IMR-90 (cell line): ENCODE results near the gene CDK10. TPM values are rescaled to one million over a fixed set of nuclear protein-coding genes. Genes with fewer than 3 reads are reported as not detected.

ENCODE experiments used
- ATAC-seq: fragments of 200-7000 bp; cut with Tn5 transposase; 2 replicates; pipeline ENCODE4 v1.9.1; 2020; ENCODE audit warnings: low read depth, mild to moderate bottlenecking, moderate library complexity
- BruUV-seq: library from RNA; stranded (reverse); fragments of 400-500 nt; replicated peaks from 2 replicates; lab custom pipeline; 2021; lab: Mats Ljungman, UMichigan
- CTCF ChIA-PET: fragments of 300-600 bp; formaldehyde crosslinking; extraction: SDS; loops from one replicate; lab custom pipeline; 2021; ENCODE audit warnings: antibody characterized with exemption; lab: Yijun Ruan, JAX
- POLR2A ChIA-PET: fragments of 300-600 bp; sonication (Branson Sonifier 250); formaldehyde crosslinking; loops from one replicate; lab custom pipeline; 2022; ENCODE audit warnings: antibody characterized with exemption; ENCODE audit not compliant: unreplicated experiment; lab: Charles Lee
- DNase-seq: peaks from one replicate; pipeline ENCODE4 v3.0.0; 2013
- H2AFZ ChIP-seq: replicated peaks from 2 replicates; pipeline ENCODE3; 2013; ENCODE audit warnings: low read length, mild to moderate bottlenecking; ENCODE audit not compliant: poor library complexity
- H2AK5ac ChIP-seq: 2 replicates; pipeline ENCODE4 v1.6.1; 2013; ENCODE audit warnings: low read depth, low read length, inconsistent platforms
- H2AK9ac ChIP-seq: replicated peaks from 2 replicates; pipeline ENCODE3; 2013; ENCODE audit warnings: mild to moderate bottlenecking, low read depth, low read length, moderate library complexity; ENCODE audit not compliant: poor library complexity
- H2BK120ac ChIP-seq: 2 replicates; pipeline ENCODE4 v1.6.1; 2013; ENCODE audit warnings: low read depth, low read length, inconsistent platforms
- H2BK15ac ChIP-seq: 3 replicates; pipeline ENCODE4 v1.6.1; 2013; ENCODE audit warnings: low read depth, low read length, inconsistent platforms
- H2BK20ac ChIP-seq: 2 replicates; pipeline ENCODE4 v1.6.1; 2013; ENCODE audit warnings: low read depth, mild to moderate bottlenecking, inconsistent platforms, low read length, moderate library complexity
- H2BK5ac ChIP-seq: 2 replicates; pipeline ENCODE4 v1.6.1; 2013; ENCODE audit warnings: mild to moderate bottlenecking, low read depth, low read length, inconsistent platforms; ENCODE audit not compliant: poor library complexity, severe bottlenecking
- H3K14ac ChIP-seq: replicated peaks from 2 replicates; pipeline ENCODE4 v1.6.1; 2013; ENCODE audit warnings: low read depth, low read length, inconsistent platforms
- H3K18ac ChIP-seq: 2 replicates; pipeline ENCODE4 v1.6.1; 2013; ENCODE audit warnings: low read depth, low read length, control low read depth
- H3K23ac ChIP-seq: 2 replicates; pipeline ENCODE4 v1.6.1; 2013; ENCODE audit warnings: low read depth, low read length, inconsistent platforms
- H3K27ac ChIP-seq: 2 replicates; pipeline ENCODE4 v1.5.1; 2013; ENCODE audit warnings: mild to moderate bottlenecking, control low read depth, low read length; ENCODE audit not compliant: insufficient read depth
- H3K27me3 ChIP-seq: 2 replicates; pipeline ENCODE4 v1.6.1; 2013; ENCODE audit warnings: low read length; ENCODE audit not compliant: control insufficient read depth, insufficient read depth
- H3K36me3 ChIP-seq: 2 replicates; pipeline ENCODE4 v1.6.1; 2013; ENCODE audit warnings: low read length, mixed read lengths; ENCODE audit not compliant: control insufficient read depth, insufficient read depth
- H3K4ac ChIP-seq: 2 replicates; pipeline ENCODE4 v1.6.1; 2013; ENCODE audit warnings: low read depth, low read length, inconsistent platforms
- H3K4me1 ChIP-seq: 2 replicates; pipeline ENCODE4 v1.6.1; 2013; ENCODE audit warnings: low read length, mixed read lengths; ENCODE audit not compliant: control insufficient read depth, insufficient read depth
- H3K4me2 ChIP-seq: 2 replicates; pipeline ENCODE4 v1.6.1; 2013; ENCODE audit warnings: low read depth, mild to moderate bottlenecking, control low read depth, low read length, moderate library complexity
- H3K4me3 ChIP-seq: 2 replicates; pipeline ENCODE4 v1.5.1; 2013; ENCODE audit warnings: low read depth, mild to moderate bottlenecking, control low read depth, low read length, moderate library complexity; ENCODE audit not compliant: insufficient read depth
- H3K56ac ChIP-seq: 2 replicates; pipeline ENCODE4 v1.6.1; 2013; ENCODE audit warnings: low read length, inconsistent platforms; ENCODE audit not compliant: insufficient read depth; ENCODE audit errors: extremely low read depth
- H3K79me1 ChIP-seq, 2 experiments: 2 replicates each; pipeline ENCODE4 v1.6.1; 2013; ENCODE audit warnings: low read length in 2 of 2, inconsistent platforms in 1 of 2, low read depth in 1 of 2
- H3K9ac ChIP-seq: 2 replicates; pipeline ENCODE4 v1.6.1; 2013; ENCODE audit warnings: low read depth, low read length, control low read depth
- H3K9me1 ChIP-seq: 2 replicates; pipeline ENCODE4 v1.6.1; 2013; ENCODE audit warnings: low read length, inconsistent platforms; ENCODE audit not compliant: insufficient read depth
- H3K9me3 ChIP-seq: 2 replicates; pipeline ENCODE4 v1.6.1; 2013; ENCODE audit warnings: low read length; ENCODE audit not compliant: control insufficient read depth, insufficient read depth
- H4K20me1 ChIP-seq: 2 replicates; pipeline ENCODE4 v1.6.1; 2013; ENCODE audit warnings: low read length, inconsistent platforms; ENCODE audit not compliant: insufficient read depth
- H4K5ac ChIP-seq: 2 replicates; pipeline ENCODE4 v1.6.1; 2013; ENCODE audit warnings: mild to moderate bottlenecking, low read depth, low read length, control low read depth
- H4K8ac ChIP-seq, 2 experiments: 2 replicates each; pipeline ENCODE4 v1.6.1; 2013; ENCODE audit warnings: low read depth in 2 of 2, low read length in 2 of 2, control low read depth in 1 of 2, inconsistent platforms in 1 of 2
- H4K91ac ChIP-seq: 2 replicates; pipeline ENCODE4 v1.6.1; 2013; ENCODE audit warnings: low read depth, low read length, inconsistent platforms; ENCODE audit not compliant: insufficient read depth
- CEBPB ChIP-seq: IDR thresholded peaks from 2 replicates; pipeline ENCODE4 v1.6.1; 2012; ENCODE audit warnings: low read depth, low read length, improper control_type of control experiment
- NFE2L2 ChIP-seq: fragments of 150-350 bp; IDR thresholded peaks from 2 replicates; pipeline ENCODE4 v1.6.1; 2016; ENCODE audit warnings: low read depth, mild to moderate bottlenecking, low read length
- RAD21 ChIP-seq: IDR thresholded peaks from 2 replicates; pipeline ENCODE4 v1.6.1; 2012; ENCODE audit warnings: low read length, improper control_type of control experiment
- RCOR1 ChIP-seq: IDR thresholded peaks from 2 replicates; pipeline ENCODE4 v1.6.1; 2012; ENCODE audit warnings: mild to moderate bottlenecking, low read length, improper control_type of control experiment; ENCODE audit not compliant: insufficient replicate concordance
- SMC3 ChIP-seq: fragments of 150-350 bp; IDR thresholded peaks from 2 replicates; pipeline ENCODE4 v1.6.1; 2016; ENCODE audit warnings: low read depth, mild to moderate bottlenecking, antibody characterized with exemption, low read length, moderate library complexity
- WGBS, 2 experiments: methylation state at CpG; one replicate each; pipeline versions ENCODE4 v1.1.5 to v1.1.7; 2013; ENCODE audit warnings: missing lambda C conversion rate in 2 of 2; ENCODE audit not compliant: insufficient read length in 1 of 2; ENCODE audit errors: extremely low coverage in 2 of 2; 5-methylcytosine and 5-hydroxymethylcytosine counted together
- dilution Hi-C: fragments of 300-500 bp; cut with HindIII; formaldehyde crosslinking; loops from one replicate; pipeline ENCODE4 v1.14.3; 2018; ENCODE audit warnings: low sequenced_read_pairs; ENCODE audit not compliant: unreplicated experiment
- in situ Hi-C: fragments of 300-500 bp; cut with MboI; formaldehyde crosslinking; loops from 3 replicates; pipeline ENCODE4 v1.14.3; 2019; ENCODE audit warnings: low sequenced_read_pairs, inconsistent platforms, mixed read lengths
- intact Hi-C: fragments of 100-400 bp; cut with micrococcal nuclease; formaldehyde crosslinking; loops from 2 replicates; pipeline ENCODE4 v1.10.0; 2022
- polyA plus RNA-seq, 3 experiments: library from polyadenylated mRNA; depleted of rRNA; stranded (reverse); fragments of >200 nt; gene quantifications; 2 replicates each; pipeline ENCODE4 v1.2.3, GENCODE V29; 2012; ENCODE audit warnings: low replicate concordance in 1 of 3
- total RNA-seq: library from RNA; depleted of rRNA; stranded (reverse); fragments of >200 nt; gene quantifications from 2 replicates; pipeline ENCODE4 v1.2.3, GENCODE V29; 2012
- TF ChIP-seq, protein P1 (sequence below): conservative IDR thresholded peaks from 2 replicates; pipeline ENCODE4 v1.5.1; 2012; ENCODE audit warnings: mild to moderate bottlenecking, low read depth, low read length, improper control_type of control experiment

The CDK10 gene
- total and polyA plus RNA-seq, 2 of the 4 experiments (the other 2 are of a cell fraction): 19.5 to 61.8 TPM

DNA sequence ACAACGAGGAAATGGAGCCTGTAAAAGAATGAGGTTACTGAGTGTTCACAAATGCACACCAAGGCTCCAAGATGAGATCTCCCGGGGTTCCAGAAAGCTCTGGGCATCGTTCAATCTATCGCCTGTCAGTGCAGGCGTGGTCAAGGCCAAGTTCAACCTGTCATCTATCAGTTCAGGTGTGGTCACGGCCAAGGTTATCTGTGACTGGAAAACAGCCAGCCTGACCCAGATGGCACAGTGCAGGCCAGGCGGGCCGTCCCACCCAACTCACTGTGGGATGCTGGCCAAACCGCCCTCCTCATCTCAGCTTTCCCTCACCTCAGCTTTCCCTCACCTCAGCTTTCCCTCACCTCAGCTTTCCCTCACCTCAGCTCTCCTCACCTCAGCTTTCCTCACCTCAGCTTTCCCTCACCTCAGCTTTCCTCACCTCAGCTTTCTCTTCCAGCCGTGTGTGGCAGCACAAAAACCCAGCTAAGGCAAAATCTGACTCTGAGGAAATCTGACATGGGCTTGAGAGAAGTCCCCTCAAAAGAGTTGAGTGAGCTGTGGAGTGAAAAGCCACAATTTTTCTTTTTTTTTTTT lies 31.3 kb upstream of the CDK10 start:
- Histone ChIP-seq H2BK120ac (no peak overlapping the region), H3K27ac (no peak overlapping the region), H3K4me1 (peaks cover 7% of the 10 kb centered on the region), H2AK5ac (no peak overlapping the region), H3K4ac (no peak overlapping the region), H2BK20ac (no peak overlapping the region), H3K4me3 (no peak overlapping the region), H3K4me2 (no peak overlapping the region), H4K91ac (no peak overlapping the region), H4K20me1 (peaks cover 42% of the 10 kb centered on the region), H4K8ac (no peak overlapping the region), H3K14ac (no peak overlapping the region), H3K9ac (no peak overlapping the region), H3K36me3 (peaks cover 26% of the 10 kb centered on the region), H3K79me1 (peaks cover 26 to 67% of the 10 kb centered on the region in 2 experiments), H3K56ac (no peak overlapping the region), H2AK9ac (peak overlapping the region; percentile 28), H3K23ac (no peak overlapping the region), H3K9me1 (peaks cover 12% of the 10 kb centered on the region; the same call in 1 of the 2 replicates), H4K5ac (no peak overlapping the region), H3K18ac (no peak overlapping the region), H2AFZ (no peak overlapping the region), H2BK15ac (no peak overlapping the region), H2BK5ac (no peak overlapping the region), H3K9me3 (no peaks in the 10 kb centered on the region), H3K27me3 (no peaks in the 10 kb centered on the region)
- TF ChIP-seq RAD21 (no peak), RCOR1 (no peak), CEBPB (no peak), NFE2L2 (no peak), SMC3 (no peak)
- TF ChIP-seq, protein P1, sequence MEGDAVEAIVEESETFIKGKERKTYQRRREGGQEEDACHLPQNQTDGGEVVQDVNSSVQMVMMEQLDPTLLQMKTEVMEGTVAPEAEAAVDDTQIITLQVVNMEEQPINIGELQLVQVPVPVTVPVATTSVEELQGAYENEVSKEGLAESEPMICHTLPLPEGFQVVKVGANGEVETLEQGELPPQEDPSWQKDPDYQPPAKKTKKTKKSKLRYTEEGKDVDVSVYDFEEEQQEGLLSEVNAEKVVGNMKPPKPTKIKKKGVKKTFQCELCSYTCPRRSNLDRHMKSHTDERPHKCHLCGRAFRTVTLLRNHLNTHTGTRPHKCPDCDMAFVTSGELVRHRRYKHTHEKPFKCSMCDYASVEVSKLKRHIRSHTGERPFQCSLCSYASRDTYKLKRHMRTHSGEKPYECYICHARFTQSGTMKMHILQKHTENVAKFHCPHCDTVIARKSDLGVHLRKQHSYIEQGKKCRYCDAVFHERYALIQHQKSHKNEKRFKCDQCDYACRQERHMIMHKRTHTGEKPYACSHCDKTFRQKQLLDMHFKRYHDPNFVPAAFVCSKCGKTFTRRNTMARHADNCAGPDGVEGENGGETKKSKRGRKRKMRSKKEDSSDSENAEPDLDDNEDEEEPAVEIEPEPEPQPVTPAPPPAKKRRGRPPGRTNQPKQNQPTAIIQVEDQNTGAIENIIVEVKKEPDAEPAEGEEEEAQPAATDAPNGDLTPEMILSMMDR: no peak
- dilution Hi-C loops (no loop called here), intact Hi-C loops (no loop called here), in situ Hi-C loops (no loop called here)
- 89% methylated on average over 5 of the region's 10 CpGs; no CpG with 5 or more reads in 1 of the 2 experiments for WGBS, 2 experiments
- no TSS peak for BruUV-seq
- ATAC-seq: no peak
- POLR2A ChIA-PET: no interaction called here
- no peak for DNase-seq
- CTCF ChIA-PET: no interaction called here
